Heart left ventricle (tissue), 16 donors: ENCODE results near the gene CDK5R2. TPM values are rescaled to one million over a fixed set of nuclear protein-coding genes. Genes with fewer than 3 reads are reported as not detected.

Experiments
- ATAC-seq, 4 donors: fragments of 200-7000 bp; cut with Tn5 transposase; one replicate each; pipeline ENCODE4 v1.9.1; 2020 to 2022; ENCODE audit warnings: moderate library complexity in 4 of 4, mild to moderate bottlenecking in 3 of 4, moderate number of reproducible peaks in 1 of 4
- DNase-seq, 5 donors: peaks; one replicate each; pipeline ENCODE4 v3.0.0-alpha.2; 2020
- H3K27ac ChIP-seq, 12 donors: fragments of 200-600 bp; sonication (generic) in 4 of 12; one replicate each; pipeline versions ENCODE4 v1.5.0 to v1.8.0; 2016 to 2022; ENCODE audit warnings: mild to moderate bottlenecking in 2 of 12
- H3K27me3 ChIP-seq, 9 donors: fragments of 200-600 bp; sonication (generic) in 2 of 9; one replicate each; pipeline versions ENCODE4 v1.5.1 to v1.8.0; 2016 to 2022; ENCODE audit warnings: mild to moderate bottlenecking in 3 of 9
- H3K36me3 ChIP-seq, 9 donors: fragments of 200-600 bp; sonication (generic) in 2 of 9; one replicate each; pipeline versions ENCODE4 v1.5.0 to v1.8.0; 2018 to 2022; ENCODE audit warnings: mild to moderate bottlenecking in 2 of 9
- H3K4me1 ChIP-seq, 12 donors: fragments of 200-600 bp; sonication (generic) in 4 of 12; one replicate each; pipeline versions ENCODE4 v1.5.0 to v1.8.0; 2016 to 2022; ENCODE audit warnings: mild to moderate bottlenecking in 3 of 12
- H3K4me3 ChIP-seq, 12 donors: fragments of 200-600 bp; sonication (generic) in 4 of 12; one replicate each; pipeline versions ENCODE4 v1.5.0 to v1.8.0; 2017 to 2022; ENCODE audit warnings: mild to moderate bottlenecking in 9 of 12, moderate library complexity in 4 of 12
- H3K9me3 ChIP-seq, 12 donors: fragments of 200-600 bp; sonication (generic) in 4 of 12; one replicate each; pipeline versions ENCODE4 v1.5.0 to v1.8.0; 2016 to 2022; ENCODE audit warnings: mild to moderate bottlenecking in 1 of 12
- CTCF ChIP-seq, 12 donors: fragments of 200-600 bp; sonication (generic) in 4 of 12; IDR thresholded peaks; one replicate each; pipeline versions ENCODE4 v1.5.0 to v1.8.0; 2018 to 2022; ENCODE audit warnings: antibody characterized with exemption in 12 of 12, mild to moderate bottlenecking in 5 of 12
- POLR2A ChIP-seq, 2 donors: fragments of 450-650 bp; IDR thresholded peaks; one replicate each; pipeline ENCODE4 v1.6.1; 2017; ENCODE audit warnings: antibody characterized with exemption in 2 of 2, mild to moderate bottlenecking in 2 of 2, moderate library complexity in 2 of 2
- WGBS, 4 donors: extraction: QIAGEN DNeasy Blood & Tissue Kit in 2 of 4; methylation state at CpG; one replicate each; pipeline versions ENCODE4 v1.1.5 to v1.1.7; 2013 to 2018; 5-methylcytosine and 5-hydroxymethylcytosine counted together
- intact Hi-C, 10 donors: fragments of 100-400 bp; cut with DNase I; formaldehyde crosslinking; loops; one replicate each; pipeline versions ENCODE4 v1.11.1 to v1.14.2; 2022
- polyA plus RNA-seq, 2 donors: library from polyadenylated mRNA; stranded (reverse); fragments of 200-250 nt; gene quantifications; one replicate each; pipeline ENCODE4 v1.2.3, GENCODE V29; 2013
- total RNA-seq, 9 donors: library from RNA; depleted of rRNA in 2 of 9; stranded (reverse); fragments of >200 nt in 2 of 9; fragmentation: NEBNext Ultra II Directional in 3 of 9; extraction: Animal tissue kit (Norgen Biotek cat#: 25700) in 3 of 9; gene quantifications; one replicate each; pipeline versions ENCODE4 v1.1.0 to v1.2.4, GENCODE V29; 2016 to 2023
- donor health status: ischemic (EF 13 %, LVEDD 7.1; RV severe dilation, severe dysfunction).
- donor health status: healthy with polysubstance abuse.
- donor health status: DM: no; HTN: yes; CAD: no.
- donor health status: DM: no; HTN: no; CAD: no.
- donor health status: ischemic (EF 25% LVEDD 6.9; RV normal size, moderate dysfunction).
- donor health status: ischemic (EF 25% LVEDD 5.7; RV mildly dilated, moderate dysfunction).
- donor health status: healthy.
- donor health status: DM: yes; HTN: yes; CAD: no.
- donor health status: ischemic (EF 35%, LVEDD 5.7; RV mildly dilated, moderate dysfunction).
- donor health status: nonischemic (EF 11% LVEDD 7.7; RV severe dilation, severe dysfunction).
- donor health status: DM: yes; HTN: yes; CAD: no.
- donor health status: PGD.
- donor health status: ischemic (EF 29% LVEDD 5.4; RV normal size, mild dysfunction).
- donor health status: nonischemic (EF 23%, LVEDD 6.1; RV moderate dilation, normal function).

Gene CDK5R2
- total and polyA plus RNA-seq, 11 donors, result not detected

- Histone ChIP-seq H3K4me1 (peaks cover 12 to 55% (median 43%) of the 10 kb centered on the region in 12 donors), H3K36me3 (no peaks in the 10 kb centered on the region), H3K4me3 (peak overlapping the region; percentile 3 to 41 (median 24)), H3K27ac (no peak overlapping the region), H3K9me3 (no peaks in the 10 kb centered on the region), H3K27me3 (peaks cover 78 to 100% (median 95%) of the 10 kb centered on the region in 9 donors)
- DNase-seq (peak in 2 of 5 donors; percentile 57 to 74), ATAC-seq (peak in 3 of 4 donors; percentile 20 to 86 (median 38))
- WGBS, 4 donors, result 0 to 2% (median 1%) methylated on average over 43 to 50 of the region's 50 CpGs
- intact Hi-C loops, result no loop called here
- TF ChIP-seq CTCF (IDR thresholded peaks at IDR 0.05) (no peak), POLR2A (IDR thresholded peaks at IDR 0.05) (no peak)
These were observed 25.0 kb downstream of the CDK5R2 start for GRCh38 chr2:218984239-218985020.

- ATAC-seq, result no peak
- Histone ChIP-seq H3K9me3 (no peaks in the 10 kb centered on the region), H3K27me3 (peaks cover 82 to 100% (median 95%) of the 10 kb centered on the region in 9 donors), H3K27ac (no peak within 1 kb of the TSS), H3K4me3 (peak within 1 kb of the TSS; percentile 3 to 41 (median 24)), H3K4me1 (peaks cover 12 to 50% (median 40%) of the 10 kb centered on the region in 12 donors), H3K36me3 (no peaks in the 10 kb centered on the region)
- TF ChIP-seq CTCF (IDR thresholded peaks at IDR 0.05), result no peak
- DNase-seq, result no peak
- intact Hi-C loops, result no loop called here
- 0 to 1% (median 0%) methylated on average over 2 to 32 of the region's 32 CpGs for WGBS, 4 donors
These were observed 25.5 kb downstream of the CDK5R2 start, which contains the start of gene FEV for GRCh38 chr2:218985021-218985324. Gene FEV, minus strand, starts transcription at chr2:218985184. Its CDS starts 109 bp downstream, at chr2:218985075.

- DNase-seq, result no peak
- no peaks in the 10 kb centered on the region for H3K36me3 ChIP-seq
- no peak for ATAC-seq
- WGBS, 4 donors, result 2 to 7% (median 5%) methylated on average over 31 to 49 of the region's 49 CpGs
- peaks cover 84 to 100% (median 97%) of the 10 kb centered on the region in 9 donors for H3K27me3 ChIP-seq
- H3K9me3 ChIP-seq, result no peaks in the 10 kb centered on the region
- H3K4me3 ChIP-seq, result peak overlapping the region in 9 of 12 donors; percentile 3 to 41 (median 27)
- intact Hi-C loops, result no loop called here
- peaks cover 12 to 47% (median 39%) of the 10 kb centered on the region in 12 donors for H3K4me1 ChIP-seq
- H3K27ac ChIP-seq, result no peak overlapping the region
- TF ChIP-seq CTCF (IDR thresholded peaks at IDR 0.05) (no peak), POLR2A (IDR thresholded peaks at IDR 0.05) (no peak)
These were observed 26.0 kb downstream of the CDK5R2 start for GRCh38 chr2:218985325-218986091.

GRCh38 chr2:218986148-218986761 is 26.8 kb downstream of the CDK5R2 start:
- intact Hi-C loops, result no loop called here
- H3K9me3 ChIP-seq, result no peaks in the 10 kb centered on the region
- no peak overlapping the region for H3K4me3 ChIP-seq
- DNase-seq, result no peak
- 48 to 54% (median 52%) methylated on average over 4 of the region's 4 CpGs for WGBS, 4 donors
- H3K36me3 ChIP-seq, result no peaks in the 10 kb centered on the region
- H3K27ac ChIP-seq, result no peak overlapping the region
- TF ChIP-seq CTCF (IDR thresholded peaks at IDR 0.05) (no peak), POLR2A (IDR thresholded peaks at IDR 0.05) (no peak)
- H3K27me3 ChIP-seq, result peaks cover 86 to 100% (median 98%) of the 10 kb centered on the region in 9 donors
- no peak for ATAC-seq
- peaks cover 12 to 42% (median 33%) of the 10 kb centered on the region in 12 donors for H3K4me1 ChIP-seq
